Neural progenitor cell (in vitro differentiated cells): Measurements from ENCODE around the gene GUF1. TPM values are rescaled to one million over a fixed set of nuclear protein-coding genes. Genes with fewer than 3 reads are reported as not detected.
"Not testable (repeated sequence)": the region's sequence is repeated elsewhere in the genome, so short reads cannot be mapped to it uniquely, and the experiment has no call there.

Experiments used
- DNase-seq: peaks from one replicate; pipeline ENCODE4 v3.0.0-alpha.2; 2016; ENCODE audit warnings: low spot score
- H2AFZ ChIP-seq: fragments of 200-600 bp; sonication (generic); replicated peaks from 2 replicates; pipeline ENCODE4 v1.6.1; 2016; ENCODE audit warnings: antibody characterized with exemption
- H3F3A ChIP-seq: fragments of 200-600 bp; sonication (generic); 2 replicates; pipeline ENCODE4 v1.6.1; 2016; ENCODE audit warnings: antibody characterized with exemption, low read depth
- H3K27ac ChIP-seq: fragments of 200-600 bp; sonication (generic); 2 replicates; pipeline ENCODE4 v1.5.1; 2016; ENCODE audit warnings: mild to moderate bottlenecking
- H3K27me3 ChIP-seq: fragments of 200-600 bp; sonication (generic); 2 replicates; pipeline ENCODE4 v1.6.1; 2016; ENCODE audit warnings: mild to moderate bottlenecking, moderate library complexity
- H3K36me3 ChIP-seq: fragments of 200-600 bp; sonication (generic); 2 replicates; pipeline ENCODE4 v1.5.1; 2016
- H3K4me1 ChIP-seq: fragments of 200-600 bp; sonication (generic); 2 replicates; pipeline ENCODE4 v1.6.1; 2016; ENCODE audit warnings: mixed run types
- H3K4me2 ChIP-seq: fragments of 200-600 bp; sonication (generic); 2 replicates; pipeline ENCODE4 v1.6.1; 2016
- H3K4me3 ChIP-seq: fragments of 200-600 bp; sonication (generic); 2 replicates; pipeline ENCODE4 v1.5.1; 2016
- H3K79me2 ChIP-seq: fragments of 200-600 bp; sonication (generic); 2 replicates; pipeline ENCODE4 v1.6.1; 2016; ENCODE audit warnings: low read depth
- H3K9ac ChIP-seq: fragments of 200-600 bp; sonication (generic); 2 replicates; pipeline ENCODE4 v1.6.1; 2016
- H3K9me3 ChIP-seq: fragments of 200-600 bp; sonication (generic); 2 replicates; pipeline ENCODE4 v1.5.1; 2016; ENCODE audit warnings: low read depth
- H4K20me1 ChIP-seq: fragments of 200-600 bp; sonication (generic); 2 replicates; pipeline ENCODE4 v1.6.1; 2016; ENCODE audit warnings: low read depth
- H3K27ac Mint-ChIP-seq: 3 replicates; pipeline ENCODE4 v1.8.0; 2021; ENCODE audit warnings: mixed read lengths
- H3K27me3 Mint-ChIP-seq: 2 replicates; pipeline ENCODE4 v1.8.0; 2022; ENCODE audit warnings: low read depth, mild to moderate bottlenecking, inconsistent platforms, moderate library complexity, mixed read lengths; ENCODE audit not compliant: insufficient read depth
- H3K36me3 Mint-ChIP-seq: 3 replicates; pipeline ENCODE4 v1.8.0; 2021; ENCODE audit warnings: mixed read lengths
- H3K4me1 Mint-ChIP-seq: 3 replicates; pipeline ENCODE4 v1.8.0; 2021; ENCODE audit warnings: mixed read lengths
- H3K4me3 Mint-ChIP-seq: 3 replicates; pipeline ENCODE4 v1.8.0; 2021; ENCODE audit warnings: mild to moderate bottlenecking, moderate library complexity, mixed read lengths
- H3K9me3 Mint-ChIP-seq: 3 replicates; pipeline ENCODE4 v1.8.0; 2020; ENCODE audit warnings: mixed read lengths
- EZH2 ChIP-seq: fragments of 200-600 bp; sonication (generic); IDR thresholded peaks from 2 replicates; pipeline ENCODE4 v1.6.1; 2017; ENCODE audit warnings: antibody characterized with exemption, mild to moderate bottlenecking, moderate library complexity
- EZH2phosphoT487 ChIP-seq: fragments of 200-600 bp; sonication (generic); IDR thresholded peaks from 2 replicates; pipeline ENCODE4 v1.6.1; 2017; ENCODE audit warnings: antibody characterized with exemption
- total RNA-seq: library from RNA; depleted of rRNA; stranded (reverse); fragments of >200 nt; gene quantifications from 2 replicates; pipeline ENCODE4 v1.2.3, GENCODE V29; 2015; ENCODE audit warnings: low replicate concordance
- TF ChIP-seq, protein P1 (sequence below): fragments of 200-600 bp; sonication (generic); IDR thresholded peaks from 2 replicates; pipeline ENCODE4 v1.5.1; 2017; ENCODE audit warnings: antibody characterized with exemption, mild to moderate bottlenecking

GUF1 gene
- total RNA-seq, 1 donor from 2014 or later, result 39.4 TPM

DNA sequence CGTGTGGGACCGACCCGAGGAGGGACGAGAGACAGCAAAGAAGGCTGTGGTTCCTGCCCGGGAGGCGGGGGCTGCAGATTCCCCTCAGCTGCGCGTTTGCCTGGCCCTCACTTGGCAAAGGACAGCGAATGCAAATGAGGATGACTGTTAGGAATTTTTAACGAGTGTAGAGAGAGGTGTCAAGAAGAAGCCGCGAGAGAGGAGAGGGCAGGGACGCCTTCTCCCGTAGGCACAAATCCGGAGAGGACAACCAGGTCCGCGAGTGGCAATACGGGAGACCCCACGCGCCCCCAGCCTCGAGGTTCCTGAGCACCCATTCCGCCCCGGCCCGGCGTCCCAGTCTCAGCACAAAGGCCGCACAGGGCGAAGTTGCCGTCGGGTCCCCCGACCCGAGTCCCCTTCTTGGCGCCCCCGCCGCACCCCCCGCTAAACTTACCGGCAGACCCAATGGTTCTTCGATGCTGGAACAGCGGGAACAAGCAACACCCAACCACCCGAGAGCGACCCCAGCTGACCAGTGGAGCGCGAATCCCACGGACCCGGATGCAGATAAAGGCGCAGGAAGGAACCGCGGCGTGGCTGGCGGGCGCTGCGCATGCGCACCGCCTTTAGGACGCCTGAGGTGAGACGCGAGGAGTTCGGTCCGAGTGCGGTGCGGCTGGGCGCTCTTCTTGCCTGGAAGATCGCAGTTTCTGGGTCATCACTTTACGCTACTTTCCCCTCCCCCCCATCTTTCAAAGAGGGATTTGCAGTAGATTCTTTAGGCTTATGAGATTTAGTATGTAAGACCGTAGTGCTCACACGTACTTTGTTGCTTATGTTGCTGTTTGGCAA is 48.0 kb downstream of the GUF1 start, which contains the start of gene GNPDA2:
Gene GNPDA2 (minus strand): TSS at position 519 of the 834 bp plus-strand sequence. CDS start 4,349 bp downstream, outside the sequence.
- Histone ChIP-seq H3K4me3 (peak within 1 kb of the TSS; percentile 72), H3K4me1 (peaks cover 23% of the 10 kb centered on the region), H3K9me3 (no peaks in the 10 kb centered on the region), H4K20me1 (peaks cover 7% of the 10 kb centered on the region), H3K79me2 (peaks cover 43% of the 10 kb centered on the region), H3K27ac (no peak within 1 kb of the TSS), H3K36me3 (no peaks in the 10 kb centered on the region), H3K9ac (peak within 1 kb of the TSS; percentile 32), H2AFZ (peak within 1 kb of the TSS; percentile 78), H3F3A (no peaks in the 10 kb centered on the region), H3K4me2 (peak within 1 kb of the TSS; percentile 80), H3K27me3 (peaks cover 7% of the 10 kb centered on the region)
- DNase-seq, result peak; percentile 91
- peak within 1 kb of the TSS; percentile 97 for H3K4me3 Mint-ChIP-seq
- H3K4me1 Mint-ChIP-seq, result peaks cover 17% of the 10 kb centered on the region
- H3K9me3 Mint-ChIP-seq, result no peaks in the 10 kb centered on the region
- TF ChIP-seq, protein P1, sequence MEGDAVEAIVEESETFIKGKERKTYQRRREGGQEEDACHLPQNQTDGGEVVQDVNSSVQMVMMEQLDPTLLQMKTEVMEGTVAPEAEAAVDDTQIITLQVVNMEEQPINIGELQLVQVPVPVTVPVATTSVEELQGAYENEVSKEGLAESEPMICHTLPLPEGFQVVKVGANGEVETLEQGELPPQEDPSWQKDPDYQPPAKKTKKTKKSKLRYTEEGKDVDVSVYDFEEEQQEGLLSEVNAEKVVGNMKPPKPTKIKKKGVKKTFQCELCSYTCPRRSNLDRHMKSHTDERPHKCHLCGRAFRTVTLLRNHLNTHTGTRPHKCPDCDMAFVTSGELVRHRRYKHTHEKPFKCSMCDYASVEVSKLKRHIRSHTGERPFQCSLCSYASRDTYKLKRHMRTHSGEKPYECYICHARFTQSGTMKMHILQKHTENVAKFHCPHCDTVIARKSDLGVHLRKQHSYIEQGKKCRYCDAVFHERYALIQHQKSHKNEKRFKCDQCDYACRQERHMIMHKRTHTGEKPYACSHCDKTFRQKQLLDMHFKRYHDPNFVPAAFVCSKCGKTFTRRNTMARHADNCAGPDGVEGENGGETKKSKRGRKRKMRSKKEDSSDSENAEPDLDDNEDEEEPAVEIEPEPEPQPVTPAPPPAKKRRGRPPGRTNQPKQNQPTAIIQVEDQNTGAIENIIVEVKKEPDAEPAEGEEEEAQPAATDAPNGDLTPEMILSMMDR, result no peak
- TF ChIP-seq EZH2, result no peak
- no peak for TF ChIP-seq EZH2phosphoT487
- H3K27me3 Mint-ChIP-seq, result peaks cover 4% of the 10 kb centered on the region
- peak within 1 kb of the TSS; percentile 55 for H3K27ac Mint-ChIP-seq
- H3K36me3 Mint-ChIP-seq, result no peaks in the 10 kb centered on the region

DNA sequence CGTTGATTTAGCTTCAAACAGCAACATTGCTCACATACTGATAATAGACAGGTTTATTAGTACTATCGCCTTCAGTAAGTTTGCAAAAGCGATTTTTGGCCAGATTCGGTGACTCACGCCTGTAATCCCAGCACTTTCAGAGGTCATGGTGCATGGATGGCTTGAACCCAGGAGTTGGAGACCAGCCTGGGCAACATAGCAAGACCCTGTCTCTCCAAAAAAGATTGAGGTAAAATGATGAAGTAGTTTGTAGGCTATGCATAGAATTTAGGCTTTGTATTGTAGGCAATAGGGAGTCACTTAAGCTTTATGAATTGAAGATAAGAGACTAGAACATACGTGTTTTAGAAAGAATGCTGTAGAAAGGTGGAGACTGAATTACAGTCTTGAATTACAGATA is 49.3 kb downstream of the GUF1 start:
- H3K9me3 ChIP-seq, result no peaks in the 10 kb centered on the region
- TF ChIP-seq EZH2, result no peak
- no peak for TF ChIP-seq EZH2phosphoT487
- TF ChIP-seq, protein P1, result no peak
- H3K27me3 ChIP-seq, result peaks cover 7% of the 10 kb centered on the region
- no peak overlapping the region for H3K4me3 ChIP-seq
- H3K9ac ChIP-seq, result no peak overlapping the region
- H4K20me1 ChIP-seq, result peaks cover 7% of the 10 kb centered on the region
- H3K4me1 ChIP-seq, result peaks cover 23% of the 10 kb centered on the region
- H3K27me3 Mint-ChIP-seq, result peaks cover 4% of the 10 kb centered on the region
- H3K4me1 Mint-ChIP-seq, result peaks cover 17% of the 10 kb centered on the region
- peak overlapping the region; percentile 78 for H2AFZ ChIP-seq
- H3K27ac Mint-ChIP-seq, result no peak overlapping the region
- no peak overlapping the region for H3K4me3 Mint-ChIP-seq
- no peak overlapping the region for H3K27ac ChIP-seq
- no peaks in the 10 kb centered on the region for H3F3A ChIP-seq
- peaks cover 35% of the 10 kb centered on the region for H3K79me2 ChIP-seq
- no peak overlapping the region for H3K4me2 ChIP-seq
- H3K9me3 Mint-ChIP-seq, result no peaks in the 10 kb centered on the region
- no peaks in the 10 kb centered on the region for H3K36me3 Mint-ChIP-seq
- no peak for DNase-seq
- no peaks in the 10 kb centered on the region for H3K36me3 ChIP-seq

DNA sequence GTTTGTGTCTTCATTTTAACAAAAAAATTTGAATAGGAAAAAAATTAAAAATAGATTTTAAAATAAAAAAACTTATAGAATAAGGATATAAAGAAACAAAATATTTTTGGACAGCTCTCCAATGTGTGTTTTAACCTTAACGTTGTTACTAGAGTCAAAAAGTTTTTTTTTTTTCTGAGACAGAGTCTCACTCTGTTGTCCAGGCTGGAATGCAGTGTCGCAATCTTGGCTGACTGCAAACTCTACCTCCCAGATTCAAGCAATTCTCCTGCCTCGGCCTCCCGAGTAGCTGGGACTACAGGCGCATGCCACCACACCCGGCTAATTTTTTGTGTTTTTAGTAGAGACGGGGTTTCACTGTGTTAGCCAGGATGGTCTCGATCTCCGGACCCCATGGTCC is 50.5 kb downstream of the GUF1 start:
- not testable (repeated sequence) for H3K4me3 ChIP-seq, H3F3A ChIP-seq, H3K36me3 ChIP-seq, H3K27me3 ChIP-seq, H3K27me3 Mint-ChIP-seq, H3K9me3 ChIP-seq, H3K9ac ChIP-seq, H3K4me3 Mint-ChIP-seq, H3K36me3 Mint-ChIP-seq, H3K27ac Mint-ChIP-seq, H3K9me3 Mint-ChIP-seq, H3K27ac ChIP-seq, H2AFZ ChIP-seq, DNase-seq, H4K20me1 ChIP-seq, H3K4me2 ChIP-seq
- H3K4me1 Mint-ChIP-seq, result peaks cover 13% of the 10 kb centered on the region
- peaks cover 23% of the 10 kb centered on the region for H3K79me2 ChIP-seq
- H3K4me1 ChIP-seq, result peaks cover 18% of the 10 kb centered on the region

DNA sequence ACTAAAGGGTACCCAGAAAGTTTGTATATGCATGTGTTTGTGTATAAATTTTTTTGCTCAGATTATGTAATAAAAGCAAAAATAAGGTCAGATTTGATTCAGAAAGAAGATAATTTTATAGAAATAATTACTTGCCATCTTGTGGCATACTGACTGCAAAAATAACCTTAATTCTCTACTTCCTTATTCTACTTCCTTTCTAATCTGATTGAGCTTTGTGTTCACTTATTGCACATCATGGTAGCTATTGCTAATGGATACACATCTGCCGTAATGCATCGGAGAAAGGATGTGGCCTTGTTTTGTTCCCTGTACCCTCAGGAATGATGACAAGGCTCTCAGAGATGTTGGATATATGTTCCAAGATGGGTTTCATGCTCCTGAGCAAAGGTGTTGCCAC is 58.7 kb downstream of the GUF1 start:
- no peaks in the 10 kb centered on the region for H3K27me3 Mint-ChIP-seq
- H3K4me3 Mint-ChIP-seq, result no peak overlapping the region
- TF ChIP-seq, protein P1, result no peak
- TF ChIP-seq EZH2 (no peak), EZH2phosphoT487 (no peak)
- Histone ChIP-seq H3K79me2 (no peaks in the 10 kb centered on the region), H4K20me1 (no peaks in the 10 kb centered on the region), H3K27me3 (no peaks in the 10 kb centered on the region), H3K4me1 (no peaks in the 10 kb centered on the region), H3K9me3 (no peaks in the 10 kb centered on the region), H3K4me3 (no peak overlapping the region), H3F3A (no peaks in the 10 kb centered on the region), H3K27ac (no peak overlapping the region), H3K9ac (no peak overlapping the region), H3K36me3 (no peaks in the 10 kb centered on the region), H3K4me2 (no peak overlapping the region), H2AFZ (no peak overlapping the region)
- no peak overlapping the region for H3K27ac Mint-ChIP-seq
- DNase-seq, result no peak
- no peaks in the 10 kb centered on the region for H3K36me3 Mint-ChIP-seq
- H3K4me1 Mint-ChIP-seq, result no peaks in the 10 kb centered on the region
- no peaks in the 10 kb centered on the region for H3K9me3 Mint-ChIP-seq
